ENCODE measurements around the gene NIN. TPM values are rescaled to one million over a fixed set of nuclear protein-coding genes. Genes with fewer than 3 reads are reported as not detected.
A peak's percentile ranks its signal among the peaks of the same experiment; 100 is the strongest.

The NIN gene
- total RNA-seq, 1 donor from 2014 or later = 44.4 TPM

- FAIRE-seq (no peak), DNase-seq (ENCODE audit: low spot score in 2 of 2) (no peak)
These were observed 36.8 kb downstream of the NIN start for GRCh38 chr14:50794068-50794645.

- FAIRE-seq (no peak), DNase-seq (ENCODE audit: low spot score in 2 of 2) (no peak)
These were observed 38.3 kb downstream of the NIN start for GRCh38 chr14:50792634-50793068.

DNA sequence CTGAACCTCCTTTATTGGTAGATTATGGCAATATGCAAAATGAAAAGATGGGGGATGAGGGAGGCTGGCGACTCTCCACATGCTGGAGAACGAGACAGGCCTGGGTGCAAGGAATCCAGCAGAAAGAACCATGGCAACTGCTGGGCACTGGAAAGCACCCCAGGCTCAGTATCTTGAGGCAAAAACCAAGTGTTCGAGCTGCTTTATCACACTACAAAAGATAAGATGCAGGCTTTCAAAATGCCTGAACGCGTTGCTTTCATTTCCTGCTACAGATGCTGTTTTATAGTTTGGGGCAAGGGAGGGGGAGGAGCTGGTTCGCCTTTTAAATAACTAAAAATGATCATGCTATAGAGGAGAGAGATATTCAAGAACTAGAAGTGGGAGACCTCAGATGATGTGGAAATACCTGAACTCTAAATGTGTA lies 38.9 kb downstream of the NIN start:
- DNase-seq (ENCODE audit: low spot score in 2 of 2) = no peak
- no peak for FAIRE-seq

DNA sequence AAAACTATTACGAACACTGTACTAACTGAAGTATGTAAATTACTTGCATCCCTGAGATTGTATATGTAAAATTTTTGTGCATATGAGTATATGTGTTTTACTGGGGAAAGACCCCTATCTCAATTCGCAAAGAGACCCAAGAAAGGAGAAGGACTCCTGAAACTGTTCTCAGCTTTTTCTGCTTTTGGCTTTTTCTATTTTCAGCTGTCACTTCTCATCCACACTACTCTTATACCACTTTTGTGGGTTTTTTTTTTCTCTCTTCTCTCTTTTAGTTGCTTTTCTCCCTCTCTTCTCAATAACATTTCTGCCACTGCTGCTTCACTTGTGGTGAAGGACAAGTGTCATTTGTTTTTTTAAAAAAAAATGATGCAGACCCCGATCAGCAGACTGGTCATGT lies 39.8 kb downstream of the NIN start:
- DNase-seq (ENCODE audit: low spot score in 2 of 2) (no peak), FAIRE-seq (no peak)

- DNase-seq (ENCODE audit: low spot score in 2 of 2) (no peak), FAIRE-seq (no peak)
These were observed 40.4 kb downstream of the NIN start for GRCh38 chr14:50790589-50790988.

- DNase-seq (ENCODE audit: low spot score in 2 of 2) = no peak
- no peak for FAIRE-seq
These were observed 44.1 kb downstream of the NIN start for GRCh38 chr14:50786751-50787464.

GRCh38 chr14:50785457-50786063 lies 45.4 kb downstream of the NIN start:
- no peak for FAIRE-seq
- no peak for DNase-seq (ENCODE audit: low spot score in 2 of 2)

- no peak for FAIRE-seq
- no peak for DNase-seq (ENCODE audit: low spot score in 2 of 2)
These were observed 46.1 kb downstream of the NIN start for GRCh38 chr14:50784683-50785456.

DNA sequence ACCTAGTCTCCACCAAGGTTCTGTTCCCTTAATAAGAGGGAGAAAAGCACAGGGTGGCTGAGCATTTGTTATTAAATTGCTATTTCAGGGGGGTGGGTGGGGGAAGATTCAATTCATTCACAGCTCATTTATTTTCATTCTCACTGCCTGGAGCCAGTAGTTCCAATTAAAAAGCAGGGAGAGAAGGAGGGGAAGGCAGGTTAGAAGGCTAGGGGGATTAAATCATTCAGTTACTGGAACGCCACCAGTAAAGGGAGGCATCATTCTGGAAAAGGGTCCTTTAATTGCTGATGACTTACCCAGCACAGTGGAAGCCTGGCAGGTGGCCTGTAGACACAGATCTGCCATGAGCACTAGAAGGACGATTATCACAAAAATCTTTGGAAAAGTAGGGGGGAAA lies 47.4 kb downstream of the NIN start:
- FAIRE-seq (no peak), DNase-seq (ENCODE audit: low spot score in 2 of 2) (no peak)

- DNase-seq (ENCODE audit: low spot score in 2 of 2) = no peak
- FAIRE-seq = no peak
These were observed 50.6 kb downstream of the NIN start for GRCh38 chr14:50780393-50780792.

DNA sequence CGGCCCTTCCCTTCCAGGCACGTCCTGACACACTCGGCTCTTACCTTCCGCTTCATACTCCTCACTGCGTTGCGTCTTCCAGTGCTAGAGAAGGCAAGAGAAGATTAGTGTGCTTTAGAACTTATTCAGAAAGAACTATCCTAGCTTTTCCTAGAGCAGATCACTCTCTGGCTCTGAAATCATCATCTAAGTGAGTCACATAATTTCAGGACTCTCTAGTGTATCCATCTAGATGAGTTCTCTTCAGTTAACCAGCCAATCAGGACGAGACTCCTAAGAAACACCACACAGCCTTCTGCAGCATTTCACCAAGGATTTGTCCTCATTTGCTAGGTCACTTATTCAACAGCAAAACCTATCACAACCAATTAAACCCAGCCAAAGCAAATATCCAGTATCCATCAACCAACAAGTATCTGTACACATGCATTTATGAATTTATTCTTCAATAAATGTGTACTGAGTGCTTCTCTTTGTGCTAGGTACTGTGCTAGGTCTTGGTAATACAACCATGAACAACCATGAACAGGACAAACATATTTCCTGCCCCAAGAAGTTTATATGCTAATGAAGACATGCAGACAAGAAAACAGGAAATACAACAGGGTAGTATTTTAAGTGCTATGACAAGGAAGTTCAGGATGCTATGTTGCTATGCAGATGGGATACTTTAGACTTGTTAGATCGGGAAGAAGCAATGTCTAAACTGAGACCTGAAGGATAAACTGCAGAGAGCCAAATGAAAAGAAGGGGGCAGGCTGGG lies 52.1 kb downstream of the NIN start:
- no peak for DNase-seq (ENCODE audit: low spot score in 2 of 2)
- FAIRE-seq = no peak

- no peak for FAIRE-seq
- no peak for DNase-seq (ENCODE audit: low spot score in 2 of 2)
These were observed 54.4 kb downstream of the NIN start for GRCh38 chr14:50776522-50776921.

GRCh38 chr14:50775357-50775756 lies 55.6 kb downstream of the NIN start:
- no peak for DNase-seq (ENCODE audit: low spot score in 2 of 2)
- no peak for FAIRE-seq

- DNase-seq (ENCODE audit: low spot score in 2 of 2) (no peak), FAIRE-seq (no peak)
These were observed 56.3 kb downstream of the NIN start for GRCh38 chr14:50774542-50775267.

DNA sequence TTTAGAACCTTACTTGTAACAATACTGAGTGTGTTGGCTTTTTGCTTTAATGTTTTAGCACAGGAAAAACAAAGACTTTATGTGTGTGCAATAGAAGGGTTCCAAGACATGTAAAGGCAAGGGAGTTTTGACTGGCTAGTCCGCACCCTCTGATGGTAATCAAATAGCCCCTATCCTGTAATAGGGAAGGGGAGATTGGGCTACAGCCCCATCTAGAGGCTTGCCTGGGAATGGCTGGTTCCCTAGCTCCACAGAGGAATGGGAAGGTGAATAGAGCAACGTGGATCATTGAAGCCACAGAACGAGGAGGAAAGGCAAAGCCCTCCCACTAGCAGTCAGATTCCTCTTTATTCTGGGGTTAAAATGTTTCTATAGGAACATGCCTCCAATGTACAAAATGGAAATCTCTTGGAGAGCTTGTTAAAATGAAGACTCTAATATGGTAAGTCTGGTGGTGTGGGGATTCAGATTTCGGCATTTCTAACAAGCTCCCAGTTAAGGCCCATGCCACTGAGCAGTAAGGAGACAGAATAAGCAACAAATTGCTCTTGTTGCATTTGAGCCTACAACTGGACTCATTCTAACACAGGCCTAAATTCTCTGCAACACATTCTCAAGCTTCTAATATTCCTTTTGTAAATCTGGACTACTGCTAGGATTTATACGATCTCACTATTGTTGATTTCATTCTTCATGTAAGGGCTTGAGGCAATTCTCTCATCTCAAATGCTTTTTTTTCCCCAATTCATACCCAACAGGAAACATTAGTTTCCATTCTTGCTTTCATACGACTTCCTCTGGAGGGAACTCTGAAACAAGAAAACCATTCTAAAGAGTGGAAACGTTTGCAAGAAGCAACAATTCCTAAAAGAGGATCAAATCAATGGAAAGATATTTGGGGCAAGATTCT lies 57.1 kb downstream of the NIN start:
- FAIRE-seq = no peak
- DNase-seq (ENCODE audit: low spot score in 2 of 2) = peak; percentile 30 to 53

- DNase-seq (ENCODE audit: low spot score in 2 of 2) = no peak
These were observed 58.5 kb downstream of the NIN start for GRCh38 chr14:50772412-50772811.

DNA sequence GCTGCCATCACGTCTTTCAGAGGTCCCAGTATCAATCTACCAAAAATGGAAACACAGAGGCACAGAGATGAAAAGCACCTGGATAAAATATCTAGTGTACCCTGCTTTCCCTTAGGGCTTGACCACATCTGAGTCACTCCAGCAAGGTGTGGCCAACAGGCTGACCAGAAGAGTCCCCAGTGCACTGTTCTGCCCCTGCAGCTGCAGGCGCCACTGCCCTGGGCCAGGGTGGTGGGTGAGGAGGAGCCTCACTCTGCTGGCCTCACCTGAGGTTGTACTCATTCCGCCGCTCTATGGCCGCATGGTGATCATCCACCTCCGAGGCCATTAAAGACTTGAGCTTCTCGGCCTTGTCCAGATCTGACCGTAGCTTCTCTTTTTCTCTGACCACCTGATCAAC lies 60.4 kb downstream of the NIN start:
- FAIRE-seq (no peak), DNase-seq (ENCODE audit: low spot score in 2 of 2) (no peak)

More at GRCh38 chr14:50772412-50772811, 58.5 kb downstream of the NIN start:
- no peak for FAIRE-seq

GRCh38 chr14:50769863-50770500 lies 61.0 kb downstream of the NIN start:
- no peak for DNase-seq (ENCODE audit: low spot score in 2 of 2)
- FAIRE-seq = no peak

Data from frontal cortex (tissue), 4 donors.